Fibroblast of peridontal ligament (primary cell): Measurements from ENCODE around the gene ANO6.

Source experiments
- DNase-seq: peaks from one replicate; pipeline ENCODE4 v3.0.0-alpha.2; 2010; ENCODE audit errors: extremely low read depth

The ANO6 gene

DNA sequence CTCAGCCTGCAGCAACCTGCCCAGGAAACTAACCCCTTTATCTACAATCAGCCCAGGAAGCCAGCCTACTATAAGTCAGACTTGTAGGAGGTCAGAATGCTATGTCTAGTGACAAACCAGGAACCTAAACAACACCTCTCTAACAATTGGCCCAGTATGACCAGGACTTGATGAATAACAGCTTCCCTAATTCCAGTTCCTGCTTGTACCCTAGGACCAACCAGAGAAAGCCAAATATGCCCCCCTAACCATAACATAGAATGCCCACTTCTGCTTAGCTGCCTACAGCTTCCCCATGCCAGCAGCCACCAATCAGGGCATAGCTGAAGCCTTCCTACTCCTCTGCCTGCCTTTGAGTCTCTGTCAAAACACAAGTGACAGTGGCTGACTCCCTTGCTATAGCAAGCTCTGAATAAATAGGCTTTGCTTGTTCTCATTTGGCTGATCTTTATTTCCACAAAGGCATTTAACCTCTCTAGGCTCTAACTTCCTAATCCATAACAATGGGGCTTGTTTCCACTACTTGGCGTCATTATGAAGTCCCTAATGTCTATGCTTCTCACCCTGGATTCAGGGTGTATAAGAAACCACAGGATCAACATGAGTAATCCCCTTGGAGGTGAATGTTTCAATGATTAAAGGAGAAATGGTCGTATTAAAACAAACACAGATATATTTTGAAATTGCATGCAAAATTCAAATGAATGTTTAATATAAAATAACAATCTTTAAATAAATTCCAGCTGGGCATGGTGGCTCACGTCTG lies 220.2 kb downstream of the ANO6 start:
- DNase-seq: peak; percentile 89

DNA sequence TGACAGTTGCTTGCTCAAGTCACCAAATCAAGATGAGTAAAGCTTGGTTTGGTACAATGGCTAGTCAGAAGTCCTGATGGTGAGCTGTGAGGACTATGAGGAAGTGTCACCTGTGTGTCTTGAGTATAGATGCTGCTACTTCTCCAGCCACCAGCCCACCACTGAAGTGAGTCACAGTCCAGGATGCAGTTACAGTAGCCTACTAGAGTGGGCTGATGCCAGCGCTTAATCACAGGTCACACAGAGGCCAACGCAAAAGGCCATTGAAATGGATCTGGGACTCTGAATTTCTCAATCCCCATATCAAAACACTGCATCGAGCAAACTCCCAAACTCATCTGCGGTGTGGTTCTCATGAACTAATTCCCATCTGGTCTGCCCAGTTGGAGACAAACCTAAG lies 223.1 kb downstream of the ANO6 start:
- peak; percentile 38 for DNase-seq

DNA sequence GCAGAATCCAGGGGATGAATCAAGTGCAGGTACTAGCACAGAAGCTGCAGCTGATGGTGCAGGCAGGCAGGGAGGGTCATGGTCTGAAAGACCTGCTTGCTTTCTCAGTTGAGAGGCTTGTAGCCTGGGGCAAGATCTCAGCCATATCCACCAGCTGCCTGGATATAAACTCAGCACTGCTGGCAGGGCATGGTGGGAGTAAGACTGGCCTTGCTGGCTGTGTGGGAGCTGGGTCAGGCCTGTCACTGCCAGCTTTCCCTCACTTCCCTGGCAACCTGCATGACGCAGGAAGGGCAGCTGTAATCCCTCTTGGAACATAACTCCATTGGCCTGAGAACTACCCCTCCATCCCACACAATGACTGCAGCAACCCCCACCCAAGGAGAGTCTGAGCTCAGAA lies 230.1 kb downstream of the ANO6 start:
- no peak for DNase-seq

DNA sequence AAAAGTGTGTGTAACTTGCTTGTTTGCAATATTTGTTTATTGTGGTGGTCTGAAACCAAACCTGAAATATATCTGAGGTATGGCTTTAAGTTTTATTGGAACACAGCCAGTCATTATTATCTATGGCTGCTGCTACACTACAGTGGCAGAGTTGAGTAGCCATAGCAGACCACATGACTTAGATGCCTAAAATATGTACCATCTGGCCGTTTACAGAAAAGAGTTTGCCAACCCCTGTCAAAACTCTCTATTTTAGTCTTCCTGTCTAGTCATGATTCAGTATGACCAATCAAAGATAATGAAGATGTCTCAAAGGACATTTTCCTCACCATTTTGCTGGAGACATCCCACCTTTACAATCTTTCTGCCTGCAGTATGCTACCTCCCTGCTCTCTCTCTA lies 242.3 kb downstream of the ANO6 start:
- DNase-seq: peak; percentile 46

DNA sequence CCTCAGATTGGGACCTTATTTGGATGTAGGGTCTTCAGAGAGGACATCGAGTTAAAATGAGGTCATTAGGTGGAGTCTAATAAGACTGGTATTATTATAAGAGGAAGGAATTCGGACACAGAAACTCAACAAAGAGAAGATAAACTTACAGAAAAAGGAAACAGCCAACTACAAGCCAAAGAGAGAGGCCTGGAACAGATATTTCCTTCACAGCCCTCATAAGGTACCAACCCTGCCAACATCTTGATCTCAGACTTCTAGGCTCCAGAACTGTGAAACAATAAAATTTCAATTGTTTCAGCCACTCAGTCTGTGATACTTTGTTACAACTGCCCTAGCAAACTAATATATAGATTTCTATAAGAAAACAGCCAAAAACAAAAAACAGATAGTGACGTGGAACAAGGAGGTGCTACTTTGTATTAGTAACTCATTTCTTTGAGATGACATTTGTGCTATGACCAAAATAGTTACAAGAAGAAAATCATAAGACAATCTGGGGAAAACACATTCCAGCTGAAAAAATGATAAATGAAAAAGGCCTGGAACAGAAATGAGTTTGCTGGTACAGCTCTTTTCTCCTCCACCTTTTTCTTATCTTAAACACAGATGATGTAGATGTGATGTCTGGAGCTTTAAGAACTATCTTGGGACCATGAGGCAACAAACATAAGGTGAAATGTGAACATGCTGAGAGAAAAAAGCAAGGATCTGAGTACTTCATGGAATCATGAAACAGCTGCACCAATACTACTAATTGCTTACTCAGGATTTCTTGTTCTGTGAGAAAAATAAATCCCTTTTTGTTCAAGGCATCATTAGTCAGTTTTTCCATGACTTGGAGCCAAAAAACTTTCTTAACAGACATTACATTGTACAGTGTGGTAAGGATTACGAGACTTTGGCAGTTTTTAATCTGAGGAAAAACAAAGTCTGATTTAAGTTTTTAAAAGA lies 243.2 kb downstream of the ANO6 start:
- peak; percentile 89 for DNase-seq

DNA sequence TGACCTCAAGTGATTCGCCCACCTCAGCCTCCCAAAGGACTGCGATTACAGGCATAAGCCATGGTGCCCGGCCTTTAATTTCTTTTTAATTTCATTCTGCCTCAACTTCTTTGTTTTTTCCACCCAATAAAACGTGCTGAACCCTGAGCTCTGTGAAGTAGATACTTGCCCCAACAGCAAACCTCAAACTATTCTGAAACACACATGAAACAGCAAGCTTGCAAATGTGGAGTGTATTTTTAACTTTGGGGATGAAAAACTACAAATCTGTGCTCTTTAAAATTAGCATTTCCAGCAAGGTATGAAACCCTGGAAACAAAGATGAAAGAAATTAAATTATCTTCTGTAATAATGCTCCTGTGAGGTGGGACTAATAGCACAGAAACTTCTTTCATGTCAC lies 246.6 kb downstream of the ANO6 start:
- DNase-seq: no peak

DNA sequence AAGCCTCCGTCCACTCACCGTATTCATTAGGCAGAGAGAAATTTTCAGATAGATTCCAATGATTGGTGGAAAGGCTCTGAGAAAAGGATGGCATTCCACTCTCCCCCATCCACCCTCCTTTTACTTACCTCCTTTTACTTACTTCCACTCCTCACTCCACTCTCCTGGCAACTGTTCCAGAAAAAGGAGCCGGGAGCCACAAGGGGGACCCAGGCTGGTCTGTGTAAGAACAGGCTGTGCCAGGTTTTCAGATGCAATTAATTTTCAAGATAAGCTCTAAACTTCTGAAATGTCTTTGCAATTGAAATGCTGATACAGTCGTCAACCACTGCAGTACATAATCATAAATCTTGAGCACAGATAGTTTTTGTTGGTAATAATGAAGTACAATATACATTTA lies 248.8 kb downstream of the ANO6 start:
- DNase-seq: no peak

DNA sequence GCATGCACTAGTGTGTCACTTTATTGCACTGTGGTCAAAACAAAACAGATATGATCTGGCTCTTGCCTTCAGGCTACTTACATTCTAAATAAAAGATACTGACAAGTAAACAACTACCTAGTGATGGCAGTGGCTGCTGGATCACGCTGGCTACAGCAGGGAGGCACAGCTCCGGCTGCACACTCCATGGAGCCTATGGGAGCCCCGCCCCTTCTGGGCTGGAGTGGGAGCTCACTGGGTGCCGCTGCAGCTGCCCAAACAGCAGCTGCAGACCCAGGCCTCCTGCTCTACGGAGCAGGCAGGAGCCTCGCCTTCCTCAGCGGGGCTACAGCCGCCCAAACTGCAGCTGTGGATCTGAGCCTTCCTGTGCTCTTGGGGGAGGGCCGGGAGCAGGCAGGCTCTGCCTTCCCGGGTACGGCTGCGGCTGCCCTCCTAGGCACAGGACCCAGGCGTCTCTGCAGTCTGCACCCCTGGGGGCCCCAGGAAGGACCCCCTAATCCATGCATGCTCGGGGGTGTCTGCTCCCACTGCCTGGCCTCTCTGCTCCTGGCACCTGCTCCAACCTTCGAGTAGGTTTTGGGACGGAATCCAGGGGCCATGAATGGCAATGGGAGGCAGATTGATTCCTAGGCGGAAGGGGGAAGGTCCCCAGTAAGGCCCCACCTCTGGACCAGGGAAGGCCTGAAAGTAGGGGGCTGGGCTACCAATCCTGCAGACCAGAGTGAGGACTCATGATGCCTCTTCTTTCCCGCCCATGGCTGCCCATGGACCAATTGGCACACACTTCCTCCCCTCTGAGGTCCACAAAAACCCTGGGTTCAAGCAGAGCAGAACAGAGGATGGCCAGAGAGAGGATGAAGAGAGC lies 253.1 kb downstream of the ANO6 start:
- DNase-seq: no peak

DNA sequence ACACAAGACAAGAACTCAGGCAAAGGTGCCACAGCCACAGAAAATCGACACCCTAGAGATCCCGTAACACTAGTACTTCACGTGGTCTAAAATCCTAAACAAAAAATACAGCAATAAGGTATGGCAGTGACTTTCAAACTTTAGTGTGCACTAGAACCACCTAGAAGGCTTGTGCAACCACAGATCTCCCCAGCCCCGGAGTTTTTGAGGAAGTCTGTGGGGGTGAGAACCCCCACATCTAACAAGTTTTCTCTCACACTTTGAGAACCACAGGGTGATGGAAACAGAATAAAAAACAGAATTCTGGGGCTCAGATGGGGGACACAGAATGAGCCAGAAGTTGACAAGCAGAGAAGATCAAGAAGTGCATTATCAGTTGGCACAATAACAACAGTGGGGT lies 254.0 kb downstream of the ANO6 start:
- DNase-seq: no peak

DNA sequence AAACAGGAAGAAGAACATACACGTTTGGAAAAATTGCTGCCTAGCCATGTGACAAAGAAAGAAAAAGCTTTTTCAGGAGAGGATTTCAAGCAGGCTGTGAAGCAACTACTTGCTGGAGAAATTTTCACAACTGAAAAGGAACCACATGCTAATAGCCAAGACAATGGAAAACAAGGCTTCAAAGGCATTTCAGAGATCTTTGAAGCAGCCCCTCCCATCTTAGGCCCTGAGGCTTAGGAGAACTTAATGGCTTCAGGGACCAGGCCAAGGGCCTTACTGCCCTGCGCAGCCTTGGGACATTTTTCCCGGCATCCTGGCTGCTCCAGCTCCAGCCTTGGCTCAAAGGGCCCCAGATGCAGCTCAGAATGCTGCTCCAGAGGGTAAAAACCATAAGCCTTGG lies 257.7 kb downstream of the ANO6 start:
- no peak for DNase-seq

DNA sequence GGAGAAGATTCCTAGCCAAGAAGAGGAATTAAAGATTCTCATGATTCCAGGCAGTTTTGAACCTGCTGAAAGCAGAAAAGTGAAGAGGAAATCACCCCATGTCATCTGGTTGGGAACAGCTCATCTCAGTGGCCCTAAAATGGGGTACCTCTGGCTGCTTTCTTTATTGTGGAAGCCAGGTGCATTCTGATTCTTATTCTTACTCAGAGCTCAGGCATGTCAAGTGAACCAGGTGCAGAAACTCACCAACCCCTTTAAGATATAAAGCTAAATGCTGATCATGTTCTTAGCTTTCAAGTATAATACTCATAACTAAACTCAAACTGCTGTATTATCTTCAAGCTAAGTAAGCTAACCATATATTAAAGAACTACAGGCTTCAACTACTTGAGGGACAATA lies 259.7 kb downstream of the ANO6 start:
- DNase-seq: no peak

DNA sequence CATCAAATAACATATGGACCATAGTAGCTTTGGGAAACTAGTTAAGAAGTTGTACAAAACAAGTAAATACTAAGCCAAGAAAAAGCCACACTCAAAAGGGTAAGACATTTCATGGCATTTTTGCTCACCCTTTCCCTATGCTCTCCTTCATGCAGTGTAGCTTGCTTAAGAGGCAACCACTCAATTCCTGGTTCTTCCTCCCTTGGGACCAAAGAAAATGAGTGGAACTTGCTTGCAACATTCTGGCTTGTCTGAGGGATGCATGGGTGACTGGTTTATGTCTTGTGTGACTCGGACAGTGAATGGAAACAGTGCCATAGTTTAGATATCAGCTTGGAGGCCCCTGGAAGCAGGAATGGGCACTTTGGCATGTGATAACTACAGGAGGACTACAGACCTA lies 261.6 kb downstream of the ANO6 start:
- peak; percentile 69 for DNase-seq

DNA sequence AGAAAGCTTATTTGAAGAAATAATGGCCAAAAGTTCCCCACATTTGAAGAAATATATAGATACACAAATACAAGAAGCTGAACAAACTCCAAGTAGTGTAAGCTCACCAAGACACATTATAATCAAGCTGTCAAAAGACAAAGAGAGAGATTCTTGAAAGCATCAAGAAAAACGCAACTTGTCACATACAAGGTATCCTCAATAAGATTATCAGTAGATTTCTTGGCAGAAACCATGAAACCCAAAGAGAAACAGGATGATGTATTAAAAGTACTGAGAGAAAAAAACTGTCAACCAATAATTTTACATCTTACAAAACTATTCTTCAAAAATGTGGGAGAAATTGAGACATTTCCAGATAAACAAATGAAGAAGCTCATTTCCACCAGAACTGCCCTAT lies 263.0 kb downstream of the ANO6 start:
- no peak for DNase-seq

DNA sequence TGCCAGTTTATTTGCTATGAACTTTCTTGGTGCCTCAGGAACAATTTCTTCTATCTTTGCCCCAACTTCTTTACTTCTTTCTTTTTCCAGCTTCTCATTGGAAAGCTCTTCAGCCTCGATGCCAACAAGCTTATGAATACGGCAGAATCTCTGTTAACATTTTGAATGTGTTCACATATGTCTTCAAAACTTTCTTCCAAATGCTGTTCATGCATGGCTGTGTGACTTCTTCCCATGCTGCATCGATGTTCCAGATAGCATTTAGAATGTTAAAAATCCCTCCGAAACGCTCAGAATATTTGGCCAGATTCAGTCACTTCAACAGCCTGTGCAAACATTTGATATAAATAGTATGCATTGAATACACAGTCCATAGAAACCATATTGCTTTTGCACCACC lies 265.9 kb downstream of the ANO6 start:
- no peak for DNase-seq

DNA sequence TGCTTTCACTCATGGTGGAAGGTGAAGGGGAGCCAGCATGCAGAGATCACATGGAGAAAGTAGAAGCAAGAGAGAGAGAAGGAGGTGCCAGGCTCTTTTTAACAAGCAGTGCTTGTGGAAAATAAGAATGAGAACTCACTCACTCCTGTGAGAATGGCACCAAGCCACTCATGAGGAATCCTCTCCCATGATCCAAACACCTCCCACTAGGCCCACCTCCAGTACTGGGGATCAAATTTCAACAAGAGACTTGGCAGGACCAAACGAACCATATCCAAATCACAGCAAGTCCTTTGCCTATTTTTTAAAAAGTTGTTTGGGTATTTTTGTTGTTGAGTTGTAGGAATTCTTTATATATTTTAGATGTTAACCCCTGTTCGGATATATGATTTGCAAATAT lies 267.7 kb downstream of the ANO6 start:
- peak; percentile 72 for DNase-seq
